A549 (cell line): ENCODE data around the gene EVPL. TPM values are rescaled to one million over a fixed set of nuclear protein-coding genes. Genes with fewer than 3 reads are reported as not detected.
A peak's percentile ranks its signal among the peaks of the same experiment; 100 is the strongest.

Source experiments
- ATAC-seq, 2 experiments: fragments of 200-7000 bp in 1 of 2; fragments of >200 bp in 1 of 2; cut with Nextera tagmentation in 1 of 2; cut with Tn5 transposase in 1 of 2; 3 replicates each; pipeline versions ENCODE4 v1.8.0 to v1.9.1; 2018 to 2020; ENCODE audit warnings: mild to moderate bottlenecking in 1 of 2, moderate library complexity in 1 of 2
- CTCF ChIA-PET: fragments of 300-600 bp; sonication (Branson Sonifier 250); formaldehyde crosslinking; extraction: SDS; loops from one replicate; lab custom pipeline; 2021; ENCODE audit warnings: antibody characterized with exemption, inconsistent platforms; lab: Yijun Ruan, JAX
- POLR2A ChIA-PET: fragments of 350-600 bp; formaldehyde crosslinking; extraction: SDS; loops from one replicate; lab custom pipeline; 2021; ENCODE audit warnings: antibody characterized with exemption, inconsistent platforms; lab: Yijun Ruan, JAX
- DNase-seq, 2 experiments: peaks; one replicate each; pipeline versions ENCODE4 v3.0.0 to v3.0.0-alpha.2; 2011 to 2016; ENCODE audit warnings: low read depth in 1 of 2, low spot score in 1 of 2
- FAIRE-seq: peaks from 2 replicates; lab custom pipeline; 2011; peaks lifted over from hg19 to GRCh38; lab: Jason Lieb, UNC
- H3K27ac ChIP-seq, 2 experiments: fragments of >200 bp; sonication (Bioruptor Twin); formaldehyde crosslinking; 3 replicates each; pipeline ENCODE4 v1.5.1; 2016 to 2017
- H3K4me1 ChIP-seq: fragments of >200 bp; sonication (Bioruptor Twin); formaldehyde crosslinking; 3 replicates; pipeline ENCODE4 v1.6.1; 2016
- H3K4me2 ChIP-seq: fragments of >200 bp; sonication (Bioruptor Twin); formaldehyde crosslinking; 3 replicates; pipeline ENCODE4 v1.6.1; 2016
- H3K4me3 ChIP-seq: fragments of >200 bp; sonication (Bioruptor Twin); formaldehyde crosslinking; 3 replicates; pipeline ENCODE4 v1.5.1; 2016
- H3K9me3 ChIP-seq: fragments of >200 bp; sonication (Bioruptor Twin); formaldehyde crosslinking; 3 replicates; pipeline ENCODE4 v1.6.1; 2016
- BCL3 ChIP-seq: fragments of >200 bp; sonication (Bioruptor Twin); formaldehyde crosslinking; IDR thresholded peaks from 3 replicates; pipeline ENCODE4 v1.6.1; 2016
- BHLHE40 ChIP-seq: IDR thresholded peaks from 2 replicates; pipeline ENCODE4 v1.6.1; 2012; ENCODE audit warnings: low read depth, low read length, inconsistent platforms
- CBX8 ChIP-seq: fragments of 200-600 bp; sonication (generic); IDR thresholded peaks from 2 replicates; pipeline ENCODE4 v1.6.1; 2016
- FOSL2 ChIP-seq, 2 experiments: fragments of 450-650 bp in 1 of 2; fragments of >200 bp in 1 of 2; sonication (Bioruptor Twin) in 1 of 2; formaldehyde crosslinking; IDR thresholded peaks; 2 replicates each; pipeline versions ENCODE4 v1.5.0 to v1.6.1; 2016 to 2020; ENCODE audit warnings: mild to moderate bottlenecking in 1 of 2, moderate library complexity in 1 of 2
- GATA3 ChIP-seq: IDR thresholded peaks from 2 replicates; pipeline ENCODE4 v1.6.1; 2012; ENCODE audit warnings: borderline replicate concordance
- HDAC2 ChIP-seq: fragments of 200-600 bp; sonication (generic); IDR thresholded peaks from 2 replicates; pipeline ENCODE4 v1.6.1; 2016
- HEYL ChIP-seq: fragments of 250-450 bp; sonication (Bioruptor Pico); IDR thresholded peaks from 2 replicates; pipeline ENCODE4 v1.8.0; 2021; ENCODE audit warnings: mild to moderate bottlenecking, moderate library complexity
- HMGXB4 ChIP-seq: fragments of 250-450 bp; sonication (Bioruptor Pico); IDR thresholded peaks from 2 replicates; pipeline ENCODE4 v1.5.0; 2021; ENCODE audit warnings: mild to moderate bottlenecking, moderate library complexity, borderline replicate concordance
- HOXA7 ChIP-seq: fragments of 250-450 bp; sonication (Bioruptor Pico); IDR thresholded peaks from 2 replicates; pipeline ENCODE4 v1.5.0; 2020; ENCODE audit warnings: mild to moderate bottlenecking, moderate library complexity
- KDM5A ChIP-seq: fragments of 200-600 bp; sonication (generic); IDR thresholded peaks from 2 replicates; pipeline ENCODE4 v1.6.1; 2016; ENCODE audit warnings: antibody characterized with exemption, mild to moderate bottlenecking
- NR3C1 ChIP-seq: fragments of >200 bp; sonication (Bioruptor Twin); formaldehyde crosslinking; IDR thresholded peaks from 3 replicates; pipeline ENCODE4 v1.6.1; 2017
- RAD21 ChIP-seq, 2 experiments: fragments of >200 bp in 1 of 2; sonication (Bioruptor Twin) in 1 of 2; formaldehyde crosslinking in 1 of 2; IDR thresholded peaks in 1 of 2; conservative IDR thresholded peaks in 1 of 2; 2 replicates in 1 of 2; 3 replicates in 1 of 2; pipeline ENCODE4 v1.6.1; 2012 to 2018; ENCODE audit warnings: inconsistent platforms in 1 of 2
- RARB ChIP-seq: fragments of 250-450 bp; sonication (Bioruptor Pico); IDR thresholded peaks from 2 replicates; pipeline ENCODE4 v1.8.0; 2021; ENCODE audit warnings: mild to moderate bottlenecking, moderate library complexity
- RCOR1 ChIP-seq: fragments of 150-350 bp; IDR thresholded peaks from 2 replicates; pipeline ENCODE4 v1.6.1; 2014; ENCODE audit warnings: antibody characterized with exemption, low read length, low read depth
- RNF2 ChIP-seq: fragments of 200-600 bp; sonication (generic); IDR thresholded peaks from 2 replicates; pipeline ENCODE4 v1.6.1; 2016; ENCODE audit warnings: low read depth, mild to moderate bottlenecking, antibody characterized with exemption, moderate library complexity, borderline replicate concordance
- SMC3 ChIP-seq: fragments of >200 bp; sonication (Bioruptor Twin); formaldehyde crosslinking; IDR thresholded peaks from 3 replicates; pipeline ENCODE4 v1.6.1; 2018; ENCODE audit warnings: inconsistent platforms
- SREBF2 ChIP-seq: fragments of 450-650 bp; IDR thresholded peaks from 2 replicates; pipeline ENCODE4 v1.6.1; 2014; ENCODE audit warnings: mild to moderate bottlenecking, moderate library complexity
- USF2 ChIP-seq: fragments of 450-650 bp; IDR thresholded peaks from 2 replicates; pipeline ENCODE4 v1.6.1; 2014; ENCODE audit warnings: antibody characterized with exemption
- ZFP36 ChIP-seq: fragments of 450-650 bp; IDR thresholded peaks from 2 replicates; pipeline ENCODE4 v1.6.1; 2014; ENCODE audit warnings: borderline replicate concordance; ENCODE audit not compliant: partially characterized antibody
- ZNF302 ChIP-seq: fragments of 250-450 bp; sonication (Bioruptor Pico); IDR thresholded peaks from 2 replicates; pipeline ENCODE4 v1.9.0; 2021; ENCODE audit warnings: inconsistent platforms, mild to moderate bottlenecking, moderate library complexity
- WGBS: methylation state at CpG from one replicate; pipeline ENCODE4 v1.1.6; 2017; ENCODE audit errors: missing lambda C conversion rate; 5-methylcytosine and 5-hydroxymethylcytosine counted together
- polyA plus RNA-seq, 4 experiments: library from polyadenylated mRNA; depleted of rRNA in 3 of 4; stranded (reverse); fragments of >200 nt; fragmentation: RNase III in 1 of 4; extraction: RNeasy Plus Mini Kit Qiagen cat#74134 plus additional on column Dnase treatment in 1 of 4; gene quantifications; 2 replicates in 3 of 4; 3 replicates in 1 of 4; pipeline ENCODE4 v1.2.3, GENCODE V29; 2011 to 2017

The EVPL gene
- polyA plus RNA-seq, 2 of the 4 experiments (the other 2 are of a cell fraction): 4.1 to 13.9 TPM

- POLR2A ChIA-PET: no interaction called here
- no peak overlapping the region for H3K27ac ChIP-seq
- peak overlapping the region; percentile 24 for H3K4me2 ChIP-seq
- WGBS: 50% methylated on average over 8 of the region's 8 CpGs
- H3K4me1 ChIP-seq: peaks cover 17% of the 10 kb centered on the region; the same call in 2 of the 3 replicates
- DNase-seq: no peak
- peak; percentile 13 for FAIRE-seq
- TF ChIP-seq NR3C1 (no peak), GATA3 (no peak), CBX8 (no peak), FOSL2 (IDR thresholded peaks at IDR 0.05) (no peak), FOSL2 (CRISPR knock-in tag; IDR thresholded peaks at IDR 0.05) (no peak), SREBF2 (no peak), BHLHE40 (no peak), RCOR1 (no peak), RAD21 (conservative IDR thresholded peaks at IDR 0.05 in 1 of 2, IDR thresholded peaks at IDR 0.05 in 1 of 2) (no peak), KDM5A (no peak), ZNF302 (no peak), HMGXB4 (CRISPR knock-in tag) (no peak), ZFP36 (no peak), RARB (no peak), SMC3 (no peak), HEYL (CRISPR knock-in tag) (no peak), HDAC2 (no peak), USF2 (no peak), BCL3 (no peak), RNF2 (no peak), HOXA7 (CRISPR knock-in tag) (no peak)
- H3K9me3 ChIP-seq: no peaks in the 10 kb centered on the region
- CTCF ChIA-PET: interaction anchor here (0.7 to 3.0 kb wide), 9 partner anchors 10 to 320 kb away, joined by 3 to 7 read pairs (median 4); partner anchors contain the start of genes ACOX1 and CDK3
- H3K4me3 ChIP-seq: no peak overlapping the region
- no peak; a peak in 1 of 6 replicates for ATAC-seq
Observed at GRCh38 chr17:75959051-75959838, 67.9 kb downstream of the EVPL start.

Other genes with a start within 250 kb of the EVPL start
- 34.5 and 40.0 TPM in 2 replicates for gene UNK, start 242.5 kb downstream of the EVPL start, polyA plus RNA-seq (2011; rRNA removed)
- gene UNK, start 242.5 kb downstream of the EVPL start, polyA plus RNA-seq (2017; fragmentation: RNase III; extraction: RNeasy Plus Mini Kit Qiagen cat#74134 plus additional on column Dnase treatment): 27.0 to 31.5 TPM (median 29.1 TPM) in 3 replicates
- 0.97 and 1.6 TPM in 2 replicates for gene UNC13D, start 182.9 kb downstream of the EVPL start, polyA plus RNA-seq (2011; rRNA removed)
- gene UNC13D, start 182.9 kb downstream of the EVPL start, polyA plus RNA-seq (2017; fragmentation: RNase III; extraction: RNeasy Plus Mini Kit Qiagen cat#74134 plus additional on column Dnase treatment): 3.5 to 4.5 TPM (median 4.3 TPM) in 3 replicates
- 35.6 and 39.7 TPM in 2 replicates for gene WBP2, start 172.0 kb downstream of the EVPL start, polyA plus RNA-seq (2011; rRNA removed)
- gene WBP2, start 172.0 kb downstream of the EVPL start, polyA plus RNA-seq (2017; fragmentation: RNase III; extraction: RNeasy Plus Mini Kit Qiagen cat#74134 plus additional on column Dnase treatment): 111 to 131 TPM (median 116 TPM) in 3 replicates
- gene TRIM47, start 148.7 kb downstream of the EVPL start, polyA plus RNA-seq (2011; rRNA removed): 19.6 and 26.7 TPM in 2 replicates
- gene TRIM47, start 148.7 kb downstream of the EVPL start, polyA plus RNA-seq (2017; fragmentation: RNase III; extraction: RNeasy Plus Mini Kit Qiagen cat#74134 plus additional on column Dnase treatment): 45.3 to 54.7 TPM (median 46.6 TPM) in 3 replicates
- 13.5 and 17.4 TPM in 2 replicates for gene TRIM65, start 130.4 kb downstream of the EVPL start, polyA plus RNA-seq (2011; rRNA removed)
- gene TRIM65, start 130.4 kb downstream of the EVPL start, polyA plus RNA-seq (2017; fragmentation: RNase III; extraction: RNeasy Plus Mini Kit Qiagen cat#74134 plus additional on column Dnase treatment): 26.2 to 30.2 TPM (median 30.1 TPM) in 3 replicates
- gene MRPL38, start 122.4 kb downstream of the EVPL start, polyA plus RNA-seq (2011; rRNA removed): 43.4 and 53.5 TPM in 2 replicates
- 102 to 105 TPM (median 104 TPM) in 3 replicates for gene MRPL38, start 122.4 kb downstream of the EVPL start, polyA plus RNA-seq (2017; fragmentation: RNase III; extraction: RNeasy Plus Mini Kit Qiagen cat#74134 plus additional on column Dnase treatment)
- 7.9 and 8.5 TPM in 2 replicates for gene FBF1, start 86.3 kb downstream of the EVPL start, polyA plus RNA-seq (2011; rRNA removed)
- 14.6 to 17.8 TPM (median 17.3 TPM) in 3 replicates for gene FBF1, start 86.3 kb downstream of the EVPL start, polyA plus RNA-seq (2017; fragmentation: RNase III; extraction: RNeasy Plus Mini Kit Qiagen cat#74134 plus additional on column Dnase treatment)
- 31.1 and 34.3 TPM in 2 replicates for gene ACOX1, start 48.1 kb downstream of the EVPL start, polyA plus RNA-seq (2011; rRNA removed)
- 16.0 to 17.9 TPM (median 17.2 TPM) in 3 replicates for gene ACOX1, start 48.1 kb downstream of the EVPL start, polyA plus RNA-seq (2017; fragmentation: RNase III; extraction: RNeasy Plus Mini Kit Qiagen cat#74134 plus additional on column Dnase treatment)
- gene TEN1, start 48.1 kb downstream of the EVPL start, polyA plus RNA-seq (2011; rRNA removed): 11.8 TPM in 2 replicates
- gene TEN1, start 48.1 kb downstream of the EVPL start, polyA plus RNA-seq (2017; fragmentation: RNase III; extraction: RNeasy Plus Mini Kit Qiagen cat#74134 plus additional on column Dnase treatment): 15.7 to 16.7 TPM (median 15.9 TPM) in 3 replicates
- 5.5 and 8.6 TPM in 2 replicates for gene CDK3, start 26.5 kb downstream of the EVPL start, polyA plus RNA-seq (2011; rRNA removed)
- gene CDK3, start 26.5 kb downstream of the EVPL start, polyA plus RNA-seq (2017; fragmentation: RNase III; extraction: RNeasy Plus Mini Kit Qiagen cat#74134 plus additional on column Dnase treatment): 4.7 to 5.2 TPM (median 5.1 TPM) in 3 replicates
- gene SRP68, start 45.2 kb upstream of the EVPL start, polyA plus RNA-seq (2011; rRNA removed): 123 and 139 TPM in 2 replicates
- gene SRP68, start 45.2 kb upstream of the EVPL start, polyA plus RNA-seq (2017; fragmentation: RNase III; extraction: RNeasy Plus Mini Kit Qiagen cat#74134 plus additional on column Dnase treatment): 113 to 123 TPM (median 121 TPM) in 3 replicates
- gene GALR2, start 47.5 kb upstream of the EVPL start, polyA plus RNA-seq (2011; rRNA removed): 0.32 and 0.38 TPM in 2 replicates
- gene GALR2, start 47.5 kb upstream of the EVPL start, polyA plus RNA-seq (2017; fragmentation: RNase III; extraction: RNeasy Plus Mini Kit Qiagen cat#74134 plus additional on column Dnase treatment): 0.44 to 0.60 TPM (median 0.59 TPM) in 3 replicates
- 0.12 TPM in 1 of 2 replicates, not detected in the other for gene ZACN, start 51.9 kb upstream of the EVPL start, polyA plus RNA-seq (2011; rRNA removed)
- gene ZACN, start 51.9 kb upstream of the EVPL start, polyA plus RNA-seq (2017; fragmentation: RNase III; extraction: RNeasy Plus Mini Kit Qiagen cat#74134 plus additional on column Dnase treatment): 0.20 to 0.30 TPM (median 0.21 TPM) in 3 replicates
- gene EXOC7, start 76.5 kb upstream of the EVPL start, polyA plus RNA-seq (2011; rRNA removed): 64.5 and 76.4 TPM in 2 replicates
- gene EXOC7, start 76.5 kb upstream of the EVPL start, polyA plus RNA-seq (2017; fragmentation: RNase III; extraction: RNeasy Plus Mini Kit Qiagen cat#74134 plus additional on column Dnase treatment): 63.0 to 72.3 TPM (median 71.0 TPM) in 3 replicates
- gene FOXJ1, start 113.9 kb upstream of the EVPL start, polyA plus RNA-seq (2011; rRNA removed): 0.09 TPM in 2 replicates
- 0.21 to 0.50 TPM (median 0.40 TPM) in 3 replicates for gene FOXJ1, start 113.9 kb upstream of the EVPL start, polyA plus RNA-seq (2017; fragmentation: RNase III; extraction: RNeasy Plus Mini Kit Qiagen cat#74134 plus additional on column Dnase treatment)
- gene RNF157, start 213.2 kb upstream of the EVPL start, polyA plus RNA-seq (2011; rRNA removed): 7.2 and 8.2 TPM in 2 replicates
- gene RNF157, start 213.2 kb upstream of the EVPL start, polyA plus RNA-seq (2017; fragmentation: RNase III; extraction: RNeasy Plus Mini Kit Qiagen cat#74134 plus additional on column Dnase treatment): 6.6 to 8.5 TPM (median 8.1 TPM) in 3 replicates
- 13.8 and 21.5 TPM in 2 replicates for gene UBALD2, start 238.0 kb upstream of the EVPL start, polyA plus RNA-seq (2011; rRNA removed)
- 11.4 to 12.9 TPM (median 12.8 TPM) in 3 replicates for gene UBALD2, start 238.0 kb upstream of the EVPL start, polyA plus RNA-seq (2017; fragmentation: RNase III; extraction: RNeasy Plus Mini Kit Qiagen cat#74134 plus additional on column Dnase treatment)